Stimulated activated CD8-positive, alpha-beta memory T cell treated with anti-CD3 and anti-CD28 coated beads, Interleukin-4, amount 100 ng/mL, for 48 hours (primary cell): Measurements from ENCODE around the gene KAZN.
"Not testable (repeated sequence)": the region's sequence is repeated elsewhere in the genome, so short reads cannot be mapped to it uniquely, and the experiment has no call there.

Source experiments
- DNase-seq: peaks from one replicate; pipeline ENCODE4 v3.0.0-alpha.2; 2020

Gene KAZN

DNA sequence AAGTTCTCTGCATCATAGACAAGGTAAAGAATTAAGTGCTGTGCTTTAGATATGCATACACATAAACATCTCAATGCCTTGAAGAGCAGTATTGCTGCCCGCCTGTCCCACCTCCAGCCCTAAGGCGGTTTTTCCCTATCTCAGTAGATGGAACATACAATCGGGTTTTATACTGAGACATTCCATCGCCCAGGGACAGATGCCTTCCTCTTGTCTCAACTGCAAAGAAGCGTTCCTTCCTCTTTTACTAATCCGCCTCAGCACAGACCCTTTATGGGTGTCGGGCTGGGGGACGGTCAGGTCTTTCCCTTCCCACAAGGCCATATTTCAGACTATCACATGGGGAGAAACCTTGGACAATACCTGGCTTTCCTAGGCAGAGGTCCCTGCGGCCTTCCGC, 537.1 kb downstream of the KAZN start:
- DNase-seq = not testable (repeated sequence)

GRCh38 chr1:15137809-15138208, 539.3 kb downstream of the KAZN start:
- DNase-seq = no peak

GRCh38 chr1:15139654-15140350, 541.3 kb downstream of the KAZN start:
- DNase-seq = no peak

DNA sequence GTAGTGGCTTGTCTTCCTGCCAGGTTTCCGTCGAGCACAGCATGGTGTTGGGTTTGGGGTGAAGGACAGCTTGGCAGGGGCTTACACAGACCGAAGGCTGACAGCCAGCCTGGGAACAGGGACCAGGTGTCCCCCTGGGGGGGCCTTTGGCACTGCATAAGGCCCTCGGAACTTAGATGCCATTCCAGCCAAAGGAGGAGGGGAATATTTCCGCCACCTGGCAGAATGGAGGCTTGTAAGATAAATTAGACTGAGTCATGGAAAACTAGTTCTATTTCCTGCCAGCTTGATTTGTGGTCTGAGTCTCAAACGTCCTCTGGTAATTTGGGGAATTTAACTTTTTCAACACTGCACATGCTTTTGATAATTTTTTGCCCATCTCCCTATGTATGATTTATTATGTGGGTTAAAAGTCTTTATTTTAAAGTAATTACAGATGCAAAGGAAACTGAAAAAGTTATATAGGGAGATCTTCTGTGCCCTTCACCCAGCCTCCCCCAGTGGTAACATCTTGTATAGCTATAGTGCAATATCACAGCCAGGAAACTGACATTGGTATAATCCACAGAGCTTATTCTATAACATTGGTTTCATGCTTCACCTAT, 543.6 kb downstream of the KAZN start:
- no peak for DNase-seq

DNA sequence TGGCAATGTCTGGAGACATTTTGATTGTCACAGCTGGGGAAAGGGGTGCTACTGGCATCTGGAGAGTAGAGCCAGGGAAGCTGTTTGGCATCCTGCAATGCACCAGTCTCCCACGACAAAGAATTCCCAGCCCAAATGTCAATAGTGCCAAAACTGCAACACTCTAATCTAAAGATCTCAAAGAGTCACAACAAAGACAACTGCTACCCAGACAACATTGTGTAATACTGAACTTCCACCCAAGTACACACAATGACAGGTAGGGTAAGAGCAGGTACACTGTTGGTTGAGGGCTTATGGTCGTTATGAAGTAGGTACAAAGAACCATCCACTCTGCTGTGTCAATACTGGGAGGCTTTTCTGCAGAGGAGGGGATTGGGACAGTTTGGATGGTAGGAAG, 546.8 kb downstream of the KAZN start:
- no peak for DNase-seq

GRCh38 chr1:15146142-15146680, 547.7 kb downstream of the KAZN start:
- no peak for DNase-seq

- DNase-seq = no peak
Observed at GRCh38 chr1:15146971-15147376, 548.5 kb downstream of the KAZN start.

- no peak for DNase-seq
Observed at GRCh38 chr1:15148004-15148403, 549.5 kb downstream of the KAZN start.

DNA sequence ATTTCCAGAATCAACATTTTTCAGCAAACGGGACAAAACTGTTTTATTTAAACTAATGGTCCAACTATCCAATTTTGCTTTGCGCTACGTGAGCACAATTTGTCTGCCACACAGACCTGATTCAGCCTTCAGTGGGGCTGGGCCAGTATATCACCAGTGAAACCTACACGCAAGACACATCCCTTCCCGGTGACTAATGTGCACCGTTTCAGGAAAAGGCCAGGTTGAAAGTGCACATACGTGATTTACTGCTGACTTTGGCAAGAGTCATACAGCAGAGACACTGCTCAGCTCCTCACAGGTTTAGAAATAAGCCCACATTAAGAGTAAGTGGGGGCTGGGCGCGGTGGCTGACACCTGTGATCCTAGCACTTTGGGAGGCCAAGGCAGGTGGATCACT, 550.0 kb downstream of the KAZN start:
- DNase-seq = no peak

DNA sequence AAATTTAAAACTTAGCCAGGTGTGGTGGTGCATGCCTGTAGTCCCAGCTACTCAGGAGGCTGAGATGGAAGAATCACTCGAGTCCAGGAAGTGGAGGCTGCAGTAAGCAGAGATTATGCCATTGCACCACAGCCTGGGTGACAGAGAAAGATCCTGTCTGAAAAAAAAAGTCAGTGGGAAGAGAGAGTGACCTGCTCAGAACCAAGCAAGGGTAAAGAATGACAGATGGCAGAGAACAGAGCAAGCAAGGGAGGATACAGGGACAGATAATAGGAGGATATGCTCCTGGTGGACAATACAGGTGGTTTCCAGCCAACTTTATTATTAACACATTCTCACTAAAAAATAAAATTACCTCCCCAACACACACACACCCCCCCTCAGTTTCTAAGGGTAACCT, 550.5 kb downstream of the KAZN start:
- DNase-seq = no peak

GRCh38 chr1:15150376-15150775, 551.9 kb downstream of the KAZN start:
- DNase-seq = no peak

DNA sequence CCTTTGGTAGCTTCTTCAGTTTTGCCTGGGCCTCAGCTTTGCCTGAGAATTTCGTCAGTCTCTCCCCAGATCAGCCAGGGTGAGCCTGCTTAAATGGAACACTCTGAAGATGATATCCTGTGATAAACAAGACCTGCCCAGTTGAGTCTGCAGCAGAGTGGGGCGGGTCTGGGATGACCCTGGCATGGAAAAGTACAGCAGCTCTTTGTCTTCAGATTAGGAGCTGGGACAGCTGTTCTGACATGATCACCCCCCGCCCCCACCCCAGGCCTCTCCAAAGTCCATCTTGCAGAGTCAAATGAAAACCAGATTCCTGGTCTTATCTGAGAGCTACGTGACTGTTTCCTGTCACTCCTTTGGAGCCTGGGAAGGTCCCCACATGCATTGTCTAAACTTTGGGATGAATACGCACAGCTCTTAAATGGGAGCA, 552.9 kb downstream of the KAZN start:
- DNase-seq = no peak

- no peak for DNase-seq
Observed at GRCh38 chr1:15151871-15152270, 553.4 kb downstream of the KAZN start.

- peak; percentile 43 for DNase-seq
Observed at GRCh38 chr1:15152318-15153183, 554.1 kb downstream of the KAZN start.

- no peak for DNase-seq
Observed at GRCh38 chr1:15153184-15153841, 554.8 kb downstream of the KAZN start, which contains the start of gene TMEM51. Gene TMEM51, plus strand, starts transcription at chr1:15153747. Its CDS starts 61,341 bp downstream, at chr1:15215088.

GRCh38 chr1:15153842-15154479, 555.5 kb downstream of the KAZN start:
- DNase-seq = peak; percentile 71

DNA sequence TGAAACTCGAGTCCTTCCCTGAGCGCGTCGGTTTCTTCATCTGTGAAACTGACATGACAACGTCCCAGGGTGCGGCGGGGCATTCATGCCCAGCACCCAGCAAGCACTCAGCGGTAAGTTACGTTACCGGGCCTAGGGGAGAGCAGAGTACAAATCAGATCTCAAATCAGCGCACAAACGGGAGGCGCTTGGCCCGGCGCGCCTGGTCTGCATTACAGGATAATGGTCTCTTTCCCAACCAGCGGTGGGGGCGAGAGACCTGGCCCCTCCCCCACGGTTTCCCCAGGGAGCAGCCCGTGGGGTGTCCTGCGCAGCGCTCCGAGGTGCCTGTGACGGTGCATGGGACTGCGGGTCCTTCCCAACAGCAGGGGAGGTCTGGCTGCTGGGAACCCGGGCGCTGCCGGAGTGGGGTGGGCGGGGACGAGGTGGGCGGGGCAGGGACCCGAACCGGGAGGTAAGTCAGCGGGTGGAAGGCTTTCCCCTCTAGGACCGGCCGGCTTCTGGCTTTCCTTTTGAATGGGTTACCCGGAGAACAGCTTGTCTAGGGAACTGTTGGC, 556.1 kb downstream of the KAZN start:
- no peak for DNase-seq

DNA sequence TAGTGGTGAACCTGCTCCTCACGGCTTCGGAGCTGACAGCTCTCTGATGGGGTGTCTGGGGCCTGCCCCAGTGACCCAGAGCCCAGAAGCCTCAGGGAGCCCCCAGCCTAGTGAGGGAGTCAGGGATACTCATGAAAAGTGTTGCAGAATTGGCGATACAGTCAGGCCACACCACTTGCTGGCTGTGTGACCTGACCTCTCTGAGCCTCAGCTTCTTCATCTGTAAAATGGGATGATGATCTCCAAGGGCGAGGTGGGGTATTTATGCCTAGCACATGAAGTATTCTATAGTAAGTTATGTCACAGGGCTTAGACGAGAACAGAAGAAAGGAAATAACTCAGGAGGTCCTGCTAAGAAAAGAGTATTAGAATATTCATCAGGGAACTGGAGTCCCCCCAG, 556.7 kb downstream of the KAZN start:
- DNase-seq = no peak

- no peak for DNase-seq
Observed at GRCh38 chr1:15155888-15156741, 557.6 kb downstream of the KAZN start.

- no peak for DNase-seq
Observed at GRCh38 chr1:15156807-15157380, 558.4 kb downstream of the KAZN start.
